CD4-positive, alpha-beta T cell (primary cell): ENCODE measurements around the gene GNAO1. TPM values are rescaled to one million over a fixed set of nuclear protein-coding genes. Genes with fewer than 3 reads are reported as not detected.

Experiments
- ATAC-seq: fragments of 200-7000 bp; cut with Tn5 transposase; one replicate; pipeline ENCODE4 v1.10.0; 2022; ENCODE audit warnings: mild to moderate bottlenecking; ENCODE audit not compliant: poor library complexity
- CTCF ChIA-PET: fragments of 350-600 bp; sonication (Branson Sonifier 250); formaldehyde crosslinking; loops from one replicate; lab custom pipeline; 2021; ENCODE audit warnings: antibody characterized with exemption, inconsistent platforms; lab: Charles Lee
- POLR2A ChIA-PET: fragments of 350-600 bp; sonication (Branson Sonifier 250); formaldehyde crosslinking; loops from one replicate; lab custom pipeline; 2021; ENCODE audit warnings: antibody characterized with exemption, inconsistent platforms; lab: Charles Lee
- DNase-seq, 14 experiments: peaks; one replicate each; pipeline ENCODE4 v3.0.0-alpha.2; 2013 to 2020; ENCODE audit warnings: mixed read lengths in 2 of 14
- H3K27ac ChIP-seq, 2 donors: one replicate each; pipeline versions ENCODE4 v1.5.1 to v1.7.0; 2013; ENCODE audit warnings: low read length in 2 of 2, low read depth in 1 of 2, mild to moderate bottlenecking in 1 of 2
- H3K27me3 ChIP-seq, 2 experiments: 1 replicate in 1 of 2; 2 replicates in 1 of 2; pipeline versions ENCODE4 v1.6.1 to v1.7.0; 2013; ENCODE audit warnings: low read length in 2 of 2, control low read depth in 1 of 2, mild to moderate bottlenecking in 1 of 2, moderate library complexity in 1 of 2; ENCODE audit not compliant: insufficient read depth in 2 of 2, control insufficient read depth in 1 of 2
- H3K36me3 ChIP-seq: one replicate; pipeline ENCODE4 v1.6.1; 2013; ENCODE audit warnings: low read length, control low read depth; ENCODE audit not compliant: insufficient read depth
- H3K4me1 ChIP-seq: one replicate; pipeline ENCODE4 v1.6.1; 2013; ENCODE audit warnings: low read length, control low read depth; ENCODE audit not compliant: insufficient read depth
- H3K4me3 ChIP-seq: one replicate; pipeline ENCODE4 v1.5.1; 2013; ENCODE audit warnings: mild to moderate bottlenecking, low read length, moderate library complexity
- H3K9me3 ChIP-seq, 2 experiments: 1 replicate in 1 of 2; 2 replicates in 1 of 2; pipeline versions ENCODE4 v1.6.1 to v1.7.0; 2013; ENCODE audit warnings: low read length in 2 of 2, mild to moderate bottlenecking in 2 of 2, control low read depth in 1 of 2, moderate library complexity in 1 of 2; ENCODE audit not compliant: control insufficient read depth in 1 of 2, insufficient read depth in 1 of 2
- H3K27ac Mint-ChIP-seq: one replicate; pipeline ENCODE4 v1.8.0; 2020; ENCODE audit warnings: mixed read lengths
- H3K27me3 Mint-ChIP-seq: one replicate; pipeline ENCODE4 v1.8.0; 2021; ENCODE audit warnings: mixed read lengths
- H3K36me3 Mint-ChIP-seq: one replicate; pipeline ENCODE4 v1.8.0; 2021; ENCODE audit warnings: low read depth, mixed read lengths
- H3K4me1 Mint-ChIP-seq: one replicate; pipeline ENCODE4 v1.8.0; 2021; ENCODE audit warnings: low read depth, mixed read lengths
- H3K4me3 Mint-ChIP-seq: one replicate; pipeline ENCODE4 v1.8.0; 2020; ENCODE audit warnings: mild to moderate bottlenecking, mixed read lengths
- H3K9me3 Mint-ChIP-seq: one replicate; pipeline ENCODE4 v1.8.0; 2020; ENCODE audit warnings: mixed read lengths
- intact Hi-C, 2 experiments: fragments of 100-400 bp; cut with DNase I in 1 of 2; cut with micrococcal nuclease in 1 of 2; formaldehyde crosslinking; loops; one replicate each; pipeline versions ENCODE4 v1.15.1 to v1.9.0; 2023 to 2025; cut with DNase I, micrococcal nuclease
- total RNA-seq, 174 experiments: library from RNA in 2 of 174; stranded (reverse) in 2 of 174; gene quantifications; one replicate each; pipeline ENCODE4 v1.2.3 and lab custom pipeline; 2021 to 2026
- TF ChIP-seq, protein P1 (sequence below): fragments of 200-600 bp; IDR thresholded peaks from one replicate; pipeline ENCODE4 v1.8.0; 2022; ENCODE audit warnings: antibody characterized with exemption, mild to moderate bottlenecking

GNAO1 gene
- total RNA-seq, 2 experiments from 2014 or later, result 7.3 to 7.9 TPM

DNA sequence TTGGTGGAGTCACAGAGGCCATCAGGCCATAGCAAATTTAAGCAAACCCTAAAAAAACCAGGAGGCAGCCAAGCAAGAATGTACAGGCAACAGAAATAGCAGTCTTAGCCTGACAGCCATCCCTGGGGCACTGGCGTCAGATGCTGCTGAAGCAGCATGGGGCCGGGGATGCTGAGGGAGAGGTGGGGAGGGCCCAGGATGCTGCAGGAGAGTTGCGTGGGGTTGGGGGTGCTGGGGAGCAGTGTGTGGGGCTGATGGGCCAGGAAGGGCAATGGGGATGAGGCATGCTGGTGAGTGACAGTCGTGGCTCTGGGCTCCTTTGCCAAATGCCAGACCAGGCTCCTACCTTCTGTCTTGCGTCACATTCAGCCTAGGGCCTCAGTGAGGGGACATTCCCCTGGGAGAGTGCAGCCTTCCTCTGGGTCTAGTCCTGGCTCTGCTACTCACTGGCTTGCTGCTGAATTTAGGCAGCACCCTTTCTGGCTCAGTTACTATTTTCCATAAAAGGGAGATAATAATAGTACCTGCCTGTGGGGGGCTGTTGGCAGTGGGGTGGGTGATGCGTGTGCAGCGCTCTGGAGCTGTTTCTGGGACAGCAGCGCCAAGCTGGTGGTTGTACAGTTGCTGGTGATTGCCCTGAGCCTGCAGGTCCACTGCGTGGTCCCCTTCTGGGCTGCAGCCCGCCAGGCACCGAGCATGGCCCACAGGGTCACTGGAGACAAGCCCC, 146.0 kb downstream of the GNAO1 start:
- H3K9me3 Mint-ChIP-seq, result no peaks in the 10 kb centered on the region
- H3K4me1 Mint-ChIP-seq, result no peaks in the 10 kb centered on the region
- no peak overlapping the region for H3K4me3 Mint-ChIP-seq
- no peaks in the 10 kb centered on the region for H3K36me3 Mint-ChIP-seq
- Histone ChIP-seq H3K4me3 (no peak overlapping the region), H3K27me3 (no peaks in the 10 kb centered on the region), H3K36me3 (no peaks in the 10 kb centered on the region), H3K4me1 (no peaks in the 10 kb centered on the region), H3K9me3 (no peaks in the 10 kb centered on the region), H3K27ac (no peak overlapping the region)
- H3K27me3 Mint-ChIP-seq, result no peaks in the 10 kb centered on the region
- TF ChIP-seq, protein P1, sequence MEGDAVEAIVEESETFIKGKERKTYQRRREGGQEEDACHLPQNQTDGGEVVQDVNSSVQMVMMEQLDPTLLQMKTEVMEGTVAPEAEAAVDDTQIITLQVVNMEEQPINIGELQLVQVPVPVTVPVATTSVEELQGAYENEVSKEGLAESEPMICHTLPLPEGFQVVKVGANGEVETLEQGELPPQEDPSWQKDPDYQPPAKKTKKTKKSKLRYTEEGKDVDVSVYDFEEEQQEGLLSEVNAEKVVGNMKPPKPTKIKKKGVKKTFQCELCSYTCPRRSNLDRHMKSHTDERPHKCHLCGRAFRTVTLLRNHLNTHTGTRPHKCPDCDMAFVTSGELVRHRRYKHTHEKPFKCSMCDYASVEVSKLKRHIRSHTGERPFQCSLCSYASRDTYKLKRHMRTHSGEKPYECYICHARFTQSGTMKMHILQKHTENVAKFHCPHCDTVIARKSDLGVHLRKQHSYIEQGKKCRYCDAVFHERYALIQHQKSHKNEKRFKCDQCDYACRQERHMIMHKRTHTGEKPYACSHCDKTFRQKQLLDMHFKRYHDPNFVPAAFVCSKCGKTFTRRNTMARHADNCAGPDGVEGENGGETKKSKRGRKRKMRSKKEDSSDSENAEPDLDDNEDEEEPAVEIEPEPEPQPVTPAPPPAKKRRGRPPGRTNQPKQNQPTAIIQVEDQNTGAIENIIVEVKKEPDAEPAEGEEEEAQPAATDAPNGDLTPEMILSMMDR, result no peak
- intact Hi-C loops, result no loop called here
- no peak overlapping the region for H3K27ac Mint-ChIP-seq
- ChIA-PET POLR2A (no interaction called here), CTCF (no interaction called here)
- no peak for ATAC-seq
- no peak for DNase-seq

DNA sequence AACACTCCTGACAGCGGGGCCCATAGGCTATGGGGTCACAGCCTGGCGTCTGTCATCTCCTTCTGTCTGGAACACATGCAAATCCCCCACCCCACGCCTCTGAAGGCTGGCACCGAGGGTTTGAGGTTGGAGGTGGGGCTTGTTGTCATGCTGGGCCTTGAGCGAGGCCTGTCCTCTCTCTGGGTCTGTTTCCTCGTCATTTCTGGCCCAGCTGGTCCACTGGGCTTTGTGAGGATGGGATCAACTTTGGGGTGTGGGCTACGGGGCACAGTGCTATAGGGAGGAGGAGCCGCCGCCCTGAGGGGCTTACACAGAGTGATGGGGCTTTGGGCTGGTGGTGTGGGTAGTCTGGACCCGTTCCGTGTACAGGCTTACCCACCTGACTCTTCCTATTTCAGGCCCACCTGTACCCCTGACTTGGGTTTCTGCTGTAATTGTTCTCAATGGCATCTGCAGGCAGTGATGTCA, 146.6 kb downstream of the GNAO1 start:
- Mint-ChIP-seq H3K4me1 (no peaks in the 10 kb centered on the region), H3K9me3 (no peaks in the 10 kb centered on the region), H3K4me3 (no peak overlapping the region), H3K27ac (no peak overlapping the region), H3K36me3 (no peaks in the 10 kb centered on the region), H3K27me3 (no peaks in the 10 kb centered on the region)
- H3K9me3 ChIP-seq, result no peaks in the 10 kb centered on the region
- no peaks in the 10 kb centered on the region for H3K27me3 ChIP-seq
- H3K27ac ChIP-seq, result no peak overlapping the region
- no peak overlapping the region for H3K4me3 ChIP-seq
- TF ChIP-seq, protein P1, result no peak
- DNase-seq (no peak), ATAC-seq (no peak)
- CTCF ChIA-PET, result no interaction called here
- H3K36me3 ChIP-seq, result no peaks in the 10 kb centered on the region
- intact Hi-C loops, result no loop called here
- POLR2A ChIA-PET, result no interaction called here
- H3K4me1 ChIP-seq, result no peaks in the 10 kb centered on the region

DNA sequence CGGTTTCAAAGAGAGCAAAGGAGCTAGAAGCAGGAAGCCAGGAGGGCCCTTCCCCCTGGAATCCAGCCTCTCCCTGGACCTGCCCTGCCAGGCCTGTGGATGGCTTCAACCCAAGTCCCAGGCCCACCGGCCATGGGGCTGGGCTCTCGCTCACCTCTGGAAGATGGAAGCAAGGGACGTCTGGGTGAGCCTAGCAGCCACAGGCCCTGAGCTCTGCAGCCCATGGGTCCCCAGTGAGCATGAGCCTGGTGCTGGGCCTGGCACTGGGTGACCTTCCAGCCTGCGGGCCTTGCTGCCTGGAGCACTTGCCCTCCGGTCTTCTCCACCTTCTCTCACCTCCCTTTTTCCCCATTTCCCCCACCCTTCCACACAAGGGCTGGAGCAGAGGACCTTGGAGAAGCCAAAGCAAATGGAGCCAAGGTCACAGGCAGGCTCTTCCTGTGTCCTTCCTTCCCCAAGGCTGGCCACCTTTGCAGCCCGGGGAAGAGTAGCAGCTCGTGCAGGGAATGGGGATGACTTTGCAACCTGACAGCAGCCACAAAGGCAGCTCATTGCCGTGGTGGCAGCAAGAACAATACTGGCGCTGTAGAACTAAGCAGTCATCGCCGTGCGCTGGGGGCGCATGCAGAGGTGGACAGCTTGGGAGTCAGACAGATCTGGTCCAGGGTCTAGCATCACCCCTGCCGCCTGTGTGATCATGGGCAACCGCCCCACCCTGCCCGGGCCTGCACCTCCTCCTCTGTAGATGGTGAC, 147.5 kb downstream of the GNAO1 start:
- DNase-seq (no peak), ATAC-seq (no peak)
- Mint-ChIP-seq H3K4me1 (no peaks in the 10 kb centered on the region), H3K27me3 (no peaks in the 10 kb centered on the region), H3K4me3 (no peak overlapping the region), H3K9me3 (no peaks in the 10 kb centered on the region), H3K36me3 (no peaks in the 10 kb centered on the region), H3K27ac (no peak overlapping the region)
- ChIA-PET CTCF (no interaction called here), POLR2A (no interaction called here)
- Histone ChIP-seq H3K9me3 (no peaks in the 10 kb centered on the region), H3K4me3 (no peak overlapping the region), H3K36me3 (no peaks in the 10 kb centered on the region), H3K27me3 (no peaks in the 10 kb centered on the region), H3K4me1 (no peaks in the 10 kb centered on the region), H3K27ac (no peak overlapping the region)
- intact Hi-C loops, result no loop called here
- TF ChIP-seq, protein P1, result no peak
